ENCODE measurements around the gene RUNX2.

DNA sequence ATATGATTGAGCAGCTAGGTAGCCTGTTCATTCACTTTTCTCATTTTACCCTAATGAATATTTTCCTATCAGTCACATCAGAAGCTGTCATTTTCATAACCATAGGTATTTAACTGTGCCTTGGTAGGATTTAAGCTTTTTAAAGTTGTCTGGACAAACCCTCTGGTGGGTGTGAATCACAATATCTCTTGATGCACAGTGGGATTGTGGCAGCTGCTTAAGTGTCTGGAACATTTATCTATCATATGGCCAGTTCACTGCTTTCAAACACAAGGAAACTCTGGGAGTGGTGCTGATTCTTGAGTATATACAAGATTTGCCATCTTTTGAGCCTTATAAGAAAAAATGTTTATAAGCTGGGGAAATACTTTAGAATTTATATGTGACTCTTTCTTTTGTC is 136.6 kb downstream of the RUNX2 start:
- TF ChIP-seq, protein P1, sequence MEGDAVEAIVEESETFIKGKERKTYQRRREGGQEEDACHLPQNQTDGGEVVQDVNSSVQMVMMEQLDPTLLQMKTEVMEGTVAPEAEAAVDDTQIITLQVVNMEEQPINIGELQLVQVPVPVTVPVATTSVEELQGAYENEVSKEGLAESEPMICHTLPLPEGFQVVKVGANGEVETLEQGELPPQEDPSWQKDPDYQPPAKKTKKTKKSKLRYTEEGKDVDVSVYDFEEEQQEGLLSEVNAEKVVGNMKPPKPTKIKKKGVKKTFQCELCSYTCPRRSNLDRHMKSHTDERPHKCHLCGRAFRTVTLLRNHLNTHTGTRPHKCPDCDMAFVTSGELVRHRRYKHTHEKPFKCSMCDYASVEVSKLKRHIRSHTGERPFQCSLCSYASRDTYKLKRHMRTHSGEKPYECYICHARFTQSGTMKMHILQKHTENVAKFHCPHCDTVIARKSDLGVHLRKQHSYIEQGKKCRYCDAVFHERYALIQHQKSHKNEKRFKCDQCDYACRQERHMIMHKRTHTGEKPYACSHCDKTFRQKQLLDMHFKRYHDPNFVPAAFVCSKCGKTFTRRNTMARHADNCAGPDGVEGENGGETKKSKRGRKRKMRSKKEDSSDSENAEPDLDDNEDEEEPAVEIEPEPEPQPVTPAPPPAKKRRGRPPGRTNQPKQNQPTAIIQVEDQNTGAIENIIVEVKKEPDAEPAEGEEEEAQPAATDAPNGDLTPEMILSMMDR (IDR thresholded peaks at IDR 0.05 in 8 of 11, conservative IDR thresholded peaks at IDR 0.05 in 3 of 11), result no peak
- TF ChIP-seq POLR2A (IDR thresholded peaks at IDR 0.05), result no peak

All from spleen (tissue), 7 donors.